Neutrophil (primary cell): ENCODE measurements around the gene ZYX.

Experiments
- H3K27ac ChIP-seq: fragments of 200-600 bp; sonication (generic); 2 replicates; pipeline ENCODE4 v1.5.1; 2016; ENCODE audit warnings: mild to moderate bottlenecking, moderate library complexity
- H3K27me3 ChIP-seq: fragments of 200-600 bp; sonication (generic); 2 replicates; pipeline ENCODE4 v1.6.0; 2016; ENCODE audit warnings: mild to moderate bottlenecking
- H3K36me3 ChIP-seq: fragments of 200-600 bp; sonication (generic); 2 replicates; pipeline ENCODE4 v1.5.1; 2017
- H3K4me1 ChIP-seq, 2 experiments: fragments of 200-600 bp in 1 of 2; sonication (generic) in 1 of 2; 1 replicate in 1 of 2; 2 replicates in 1 of 2; pipeline versions ENCODE4 v1.5.1 to v1.6.1; 2013 to 2016; ENCODE audit warnings: low read depth in 1 of 2, low read length in 1 of 2, mild to moderate bottlenecking in 1 of 2, moderate library complexity in 1 of 2; ENCODE audit not compliant: control insufficient read depth in 1 of 2, insufficient read depth in 1 of 2
- H3K4me3 ChIP-seq, 2 experiments: fragments of 200-600 bp in 1 of 2; sonication (generic) in 1 of 2; 1 replicate in 1 of 2; 2 replicates in 1 of 2; pipeline ENCODE4 v1.5.1; 2013 to 2016; ENCODE audit warnings: low read depth in 1 of 2, low read length in 1 of 2, mild to moderate bottlenecking in 1 of 2, moderate library complexity in 1 of 2
- H3K9me3 ChIP-seq: fragments of 200-600 bp; sonication (generic); 2 replicates; pipeline ENCODE4 v1.5.1; 2016
- CTCF ChIP-seq: fragments of 200-600 bp; sonication (generic); IDR thresholded peaks from 2 replicates; pipeline ENCODE4 v1.5.1; 2016; ENCODE audit warnings: antibody characterized with exemption

The ZYX gene

DNA sequence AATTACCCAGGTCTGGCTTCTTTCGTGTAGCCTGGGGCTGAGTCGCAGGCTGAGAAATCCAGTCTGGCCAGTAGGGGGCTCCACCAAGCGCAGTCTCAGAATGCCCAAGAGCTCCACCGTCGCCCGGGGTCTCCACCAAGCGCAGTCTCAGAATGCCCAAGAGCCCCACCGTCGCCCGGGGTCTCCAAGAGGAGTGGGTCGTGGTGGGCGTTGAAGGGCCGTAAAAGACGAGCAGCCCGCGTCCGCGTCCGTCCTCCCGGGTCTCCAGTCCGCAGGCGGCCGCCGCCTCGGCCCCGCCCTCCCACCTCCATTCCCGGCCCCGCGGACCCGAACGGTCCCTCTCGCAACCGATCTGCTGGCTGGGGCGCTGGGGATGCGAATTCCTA lies 892 bp upstream of the ZYX start:
- Histone ChIP-seq H3K4me3 (peak overlapping the region; percentile 88 to 97), H3K36me3 (peaks cover 33% of the 10 kb centered on the region), H3K27me3 (no peaks in the 10 kb centered on the region), H3K4me1 (peaks cover 73 to 78% of the 10 kb centered on the region in 2 experiments), H3K9me3 (no peaks in the 10 kb centered on the region), H3K27ac (peak overlapping the region; percentile 97)
- peak; percentile 86 for TF ChIP-seq CTCF

DNA sequence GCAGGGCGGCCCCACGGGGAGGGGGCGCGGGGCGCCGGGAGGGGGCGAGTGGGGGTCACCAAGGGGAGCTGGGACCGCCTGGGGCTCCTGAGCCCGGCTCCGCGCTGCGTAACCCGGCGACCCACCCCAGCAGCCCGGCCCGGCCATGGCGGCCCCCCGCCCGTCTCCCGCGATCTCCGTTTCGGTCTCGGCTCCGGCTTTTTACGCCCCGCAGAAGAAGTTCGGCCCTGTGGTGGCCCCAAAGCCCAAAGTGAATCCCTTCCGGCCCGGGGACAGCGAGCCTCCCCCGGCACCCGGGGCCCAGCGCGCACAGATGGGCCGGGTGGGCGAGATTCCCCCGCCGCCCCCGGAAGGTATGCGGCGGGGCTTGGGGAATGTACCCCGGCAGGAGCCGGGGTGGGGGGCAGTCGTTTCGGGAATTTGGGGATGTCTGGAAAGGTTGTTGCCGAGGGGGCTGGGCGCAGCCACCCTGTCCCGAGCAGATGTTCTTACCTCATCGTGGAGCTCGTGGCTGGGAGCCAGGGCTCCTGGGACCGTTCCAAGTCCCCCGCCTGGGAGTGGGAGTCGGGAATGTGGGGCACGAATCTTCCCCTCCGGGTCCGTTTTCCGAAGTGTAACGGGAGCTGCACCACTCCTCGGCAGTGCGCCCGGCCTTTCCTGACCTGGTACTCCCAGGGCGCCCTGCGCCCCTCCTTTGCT lies 431 bp downstream of the ZYX start:
- TF ChIP-seq CTCF = no peak
- H3K4me1 ChIP-seq = peaks cover 73 to 78% of the 10 kb centered on the region in 2 experiments

GRCh38 chr7:143382126-143382790 lies 1.1 kb downstream of the ZYX start:
- Histone ChIP-seq H3K36me3 (peaks cover 53% of the 10 kb centered on the region), H3K27ac (peak overlapping the region; percentile 97), H3K27me3 (no peaks in the 10 kb centered on the region), H3K9me3 (no peaks in the 10 kb centered on the region), H3K4me3 (peak overlapping the region; percentile 88 to 97), H3K4me1 (peaks cover 73 to 78% of the 10 kb centered on the region in 2 experiments)
- TF ChIP-seq CTCF = no peak

More for the DNA sequence above, 431 bp downstream of the ZYX start:
- Histone ChIP-seq H3K27ac (peak overlapping the region; percentile 97), H3K4me3 (peak overlapping the region; percentile 88 to 97), H3K36me3 (peaks cover 47% of the 10 kb centered on the region), H3K9me3 (no peaks in the 10 kb centered on the region), H3K27me3 (no peaks in the 10 kb centered on the region)

- H3K9me3 ChIP-seq = no peaks in the 10 kb centered on the region
- H3K4me3 ChIP-seq = peak overlapping the region; percentile 88 to 97
- TF ChIP-seq CTCF = no peak
- peaks cover 73 to 75% of the 10 kb centered on the region in 2 experiments for H3K4me1 ChIP-seq
- no peaks in the 10 kb centered on the region for H3K27me3 ChIP-seq
- peaks cover 61% of the 10 kb centered on the region for H3K36me3 ChIP-seq
- peak overlapping the region; percentile 97 for H3K27ac ChIP-seq
These were observed 1.9 kb downstream of the ZYX start for GRCh38 chr7:143382791-143383641.

GRCh38 chr7:143383642-143383957 lies 2.5 kb downstream of the ZYX start:
- Histone ChIP-seq H3K9me3 (no peaks in the 10 kb centered on the region), H3K4me3 (peak overlapping the region; percentile 88 to 97), H3K27me3 (no peaks in the 10 kb centered on the region), H3K4me1 (peaks cover 73 to 74% of the 10 kb centered on the region in 2 experiments), H3K27ac (peak overlapping the region; percentile 97), H3K36me3 (peaks cover 67% of the 10 kb centered on the region)
- TF ChIP-seq CTCF = no peak
